K562 (cell line): ENCODE data around the gene GBA3. TPM values are rescaled to one million over a fixed set of nuclear protein-coding genes. Genes with fewer than 3 reads are reported as not detected.

Source experiments
- ATAC-seq: fragments of 200-7000 bp; cut with Tn5 transposase; 3 replicates; pipeline ENCODE4 v1.9.1; 2020; ENCODE audit warnings: moderate library complexity
- BruUV-seq: library from RNA; stranded (reverse); fragments of 400-500 nt; replicated peaks from 2 replicates; lab custom pipeline; 2021; lab: Mats Ljungman, UMichigan
- CTCF ChIA-PET: fragments of 300-600 bp; formaldehyde crosslinking; extraction: SDS; loops from one replicate; lab custom pipeline; 2021; ENCODE audit warnings: low intra/inter-chr PET ratio; lab: Yijun Ruan, JAX
- POLR2A ChIA-PET: fragments of 300-600, 350-650 bp; sonication (Branson Sonifier 250); formaldehyde crosslinking; extraction: SDS; loops from one replicate; lab custom pipeline; 2021; ENCODE audit warnings: antibody characterized with exemption, inconsistent platforms; lab: Yijun Ruan, JAX
- DNase-seq, 4 experiments: peaks; one replicate each; pipeline versions ENCODE4 v3.0.0 to v3.0.0-alpha.2; 2011 to 2018; ENCODE audit warnings: low spot score in 3 of 4, mixed read lengths in 3 of 4; ENCODE audit errors: extremely low read depth in 1 of 4
- FAIRE-seq: peaks from 2 replicates; lab custom pipeline; 2011; peaks lifted over from hg19 to GRCh38; lab: Jason Lieb, UNC
- H2AFZ ChIP-seq: 2 replicates; pipeline ENCODE4 v1.6.0; 2011; ENCODE audit warnings: low read depth, low read length, control low read depth, inconsistent platforms
- H3K27ac ChIP-seq: fragments of 200-600 bp; 3 replicates; pipeline ENCODE4 v1.8.0; 2011; ENCODE audit warnings: low read depth, mild to moderate bottlenecking, control low read depth, inconsistent platforms, low read length, moderate library complexity, mixed read lengths; ENCODE audit errors: extremely low read depth
- H3K27me3 ChIP-seq, 2 experiments: fragments of 300-600 bp in 1 of 2; 2 replicates in 1 of 2; 3 replicates in 1 of 2; pipeline versions ENCODE4 v1.6.0 to v1.8.0; 2011; ENCODE audit warnings: inconsistent platforms in 2 of 2, low read length in 2 of 2, mild to moderate bottlenecking in 1 of 2, mixed read lengths in 1 of 2, moderate library complexity in 1 of 2; ENCODE audit not compliant: control insufficient read depth in 2 of 2, insufficient read depth in 2 of 2
- H3K36me3 ChIP-seq: fragments of 300-600 bp; 3 replicates; pipeline ENCODE4 v1.8.0; 2011; ENCODE audit warnings: mild to moderate bottlenecking, low read length, inconsistent platforms; ENCODE audit not compliant: control insufficient read depth, insufficient read depth
- H3K4me1 ChIP-seq, 2 experiments: fragments of 200-600 bp in 1 of 2; replicated peaks in 1 of 2; 2 replicates in 1 of 2; 3 replicates in 1 of 2; pipeline versions ENCODE4 v1.5.1 to v1.8.0; 2011; ENCODE audit warnings: inconsistent platforms in 2 of 2, low read length in 2 of 2, mild to moderate bottlenecking in 1 of 2, mixed read lengths in 1 of 2, moderate library complexity in 1 of 2; ENCODE audit not compliant: control insufficient read depth in 2 of 2, insufficient read depth in 2 of 2
- H3K4me2 ChIP-seq: 2 replicates; pipeline ENCODE4 v1.6.1; 2011; ENCODE audit warnings: low read length, control low read depth, inconsistent platforms, mixed read lengths; ENCODE audit not compliant: insufficient read depth
- H3K4me3 ChIP-seq: fragments of 200-600 bp; sonication (generic), shearing (Covaris generic); 2 replicates; pipeline ENCODE4 v1.5.1; 2016; ENCODE audit warnings: control low read depth, inconsistent platforms
- H3K79me2 ChIP-seq: fragments of 200-600 bp; 3 replicates; pipeline ENCODE4 v1.8.0; 2011; ENCODE audit warnings: low read length, inconsistent platforms; ENCODE audit not compliant: control insufficient read depth, insufficient read depth
- H3K9ac ChIP-seq, 2 experiments: 2 replicates each; pipeline versions ENCODE4 v1.6.0 to v1.6.1; 2011; ENCODE audit warnings: low read depth in 2 of 2, low read length in 2 of 2, control low read depth in 1 of 2, inconsistent platforms in 1 of 2, mild to moderate bottlenecking in 1 of 2, mixed read lengths in 1 of 2; ENCODE audit not compliant: insufficient read depth in 1 of 2
- H3K9me1 ChIP-seq: one replicate; pipeline ENCODE4 v1.6.0; 2011; ENCODE audit warnings: inconsistent platforms, mild to moderate bottlenecking, low read length, moderate library complexity; ENCODE audit not compliant: control insufficient read depth, insufficient read depth
- H3K9me3 ChIP-seq: replicated peaks from 2 replicates; pipeline ENCODE4 v1.5.1; 2011; ENCODE audit warnings: low read depth, low read length, inconsistent platforms; ENCODE audit not compliant: control insufficient read depth, insufficient read depth
- H4K20me1 ChIP-seq: replicated peaks from 2 replicates; pipeline ENCODE4 v1.6.1; 2011; ENCODE audit warnings: low read length, inconsistent platforms, mixed read lengths; ENCODE audit not compliant: control insufficient read depth, insufficient read depth
- ATF1 ChIP-seq, 2 experiments: fragments of 450-650 bp in 1 of 2; IDR thresholded peaks; 2 replicates each; pipeline ENCODE4 v1.6.1; 2016; ENCODE audit warnings: missing compliant biosample characterization in 1 of 2, missing genetic modification characterization in 1 of 2
- CUX1 ChIP-seq: fragments of 200-800 bp; sonication (Bioruptor generic); IDR thresholded peaks from 2 replicates; pipeline ENCODE4 v1.6.1; 2016; ENCODE audit warnings: missing genetic modification characterization, missing compliant biosample characterization
- HMG20A ChIP-seq: fragments of 450-650 bp; formaldehyde crosslinking; conservative IDR thresholded peaks from 2 replicates; pipeline ENCODE4 v1.4.0; 2020; ENCODE audit warnings: mild to moderate bottlenecking, mixed read lengths
- HNRNPH1 ChIP-seq: fragments of 200-400 bp; formaldehyde crosslinking; optimal IDR thresholded peaks from 2 replicates; pipeline ENCODE3; 2017; ENCODE audit warnings: low read depth, mild to moderate bottlenecking, low read length, moderate library complexity
- KDM5B ChIP-seq: fragments of 200-600 bp; sonication (generic); IDR thresholded peaks from 2 replicates; pipeline ENCODE4 v1.6.1; 2012; ENCODE audit warnings: low read depth, mild to moderate bottlenecking, moderate library complexity, low read length, control low read depth, inconsistent platforms; ENCODE audit not compliant: insufficient replicate concordance
- MEF2D ChIP-seq: conservative IDR thresholded peaks from 2 replicates; pipeline ENCODE4 v1.6.1; 2016; ENCODE audit warnings: low read depth, missing genetic modification characterization, missing compliant biosample characterization
- MTA3 ChIP-seq: fragments of 450-650 bp; formaldehyde crosslinking; IDR thresholded peaks from 2 replicates; pipeline ENCODE4 v1.6.1; 2017; ENCODE audit warnings: mild to moderate bottlenecking, borderline replicate concordance
- NCOA4 ChIP-seq: fragments of 450-650 bp; IDR thresholded peaks from 2 replicates; pipeline ENCODE4 v1.6.1; 2018; ENCODE audit warnings: mild to moderate bottlenecking; ENCODE audit not compliant: partially characterized antibody
- PPARD ChIP-seq: fragments of 250-450 bp; sonication (Bioruptor Pico); IDR thresholded peaks from 2 replicates; pipeline ENCODE4 v1.8.0; 2022; ENCODE audit warnings: inconsistent platforms, mild to moderate bottlenecking, moderate library complexity
- RBM15 ChIP-seq: fragments of 200-400 bp; formaldehyde crosslinking; IDR thresholded peaks from 2 replicates; pipeline ENCODE4 v1.6.1; 2018; ENCODE audit warnings: mild to moderate bottlenecking, low read length, moderate library complexity; ENCODE audit not compliant: insufficient read depth
- TAF9B ChIP-seq: fragments of 450-650 bp; IDR thresholded peaks from 2 replicates; pipeline ENCODE4 v1.6.1; 2018; ENCODE audit warnings: mild to moderate bottlenecking; ENCODE audit not compliant: partially characterized antibody
- ZBTB33 ChIP-seq: sonication (generic); formaldehyde crosslinking; IDR thresholded peaks from 2 replicates; pipeline ENCODE4 v1.8.1; 2023; ENCODE audit warnings: mild to moderate bottlenecking, missing genetic modification reagents
- ZFP91 ChIP-seq: sonication (generic); formaldehyde crosslinking; IDR thresholded peaks from 2 replicates; pipeline ENCODE4 v1.8.0; 2022; ENCODE audit warnings: mild to moderate bottlenecking, missing genetic modification reagents
- ZKSCAN1 ChIP-seq: fragments of 150-350 bp; IDR thresholded peaks from 2 replicates; pipeline ENCODE4 v1.6.1; 2016; ENCODE audit warnings: low read depth, low read length
- ZNF253 ChIP-seq: fragments of 250-450 bp; sonication (Bioruptor Pico); conservative IDR thresholded peaks from 2 replicates; pipeline ENCODE4 v1.6.1; 2021; ENCODE audit warnings: mild to moderate bottlenecking
- WGBS: fragments of 100-300 bp; shearing (Covaris generic); methylation state at CpG from one replicate; pipeline ENCODE4 v1.1.6; 2016; ENCODE audit warnings: low coverage, mixed read lengths; ENCODE audit not compliant: insufficient coverage; ENCODE audit errors: missing lambda C conversion rate; 5-methylcytosine and 5-hydroxymethylcytosine counted together
- in situ Hi-C: fragments of 300-500 bp; cut with MboI; formaldehyde crosslinking; loops from 4 replicates; pipeline ENCODE4 v1.15.0; 2018; ENCODE audit warnings: inconsistent platforms, mixed read lengths
- intact Hi-C: fragments of 100-400 bp; cut with micrococcal nuclease; formaldehyde crosslinking; loops from 2 replicates; pipeline ENCODE4 v1.14.2; 2022
- polyA plus RNA-seq, 8 experiments: library from polyadenylated mRNA; depleted of rRNA in 4 of 8; stranded (reverse) in 5 of 8; unstranded in 3 of 8; fragments of >200 nt; fragmentation: Nextera tagmentation in 2 of 8; fragmentation: Illumina TruSeq in 1 of 8; extraction: Ambion mirVana in 2 of 8; extraction: Trizol in 1 of 8; gene quantifications; 2 replicates each; pipeline versions ENCODE4 v1.2.1 to v1.2.3, GENCODE V29; 2011 to 2014; ENCODE audit warnings: inconsistent platforms in 1 of 8, missing spikeins in 1 of 8
- total RNA-seq, 7 experiments: library from RNA; depleted of rRNA in 6 of 7; stranded (reverse); fragments of >200 nt in 6 of 7; fragmentation: Illumina TruSeq in 2 of 7; extraction: Trizol in 2 of 7; gene quantifications; 2 replicates each; pipeline versions ENCODE4 v1.2.1 to v1.2.3, GENCODE V29; 2011 to 2021; ENCODE audit warnings: low replicate concordance in 1 of 7

GBA3 gene
- total and polyA plus RNA-seq, 9 of the 15 experiments (the other 6 are each of a cell fraction or from before 2014, with no cell fraction given): 0.13 to 0.75 (median 0.40) TPM; not detected in 1

GRCh38 chr4:22802876-22803275 lies 110.1 kb downstream of the GBA3 start:
- no peak for DNase-seq
- ChIA-PET CTCF (no interaction called here), POLR2A (no interaction called here)
- Histone ChIP-seq H3K27ac (no peak overlapping the region), H3K4me3 (no peak overlapping the region), H3K79me2 (no peaks in the 10 kb centered on the region), H3K4me1 (no peaks in the 10 kb centered on the region), H2AFZ (no peak overlapping the region), H3K9me3 (no peaks in the 10 kb centered on the region), H3K27me3 (no peaks in the 10 kb centered on the region), H3K9ac (no peak overlapping the region), H4K20me1 (no peaks in the 10 kb centered on the region), H3K4me2 (no peak overlapping the region), H3K36me3 (no peaks in the 10 kb centered on the region), H3K9me1 (no peaks in the 10 kb centered on the region)
- in situ Hi-C loops: no loop called here
- intact Hi-C loops: no loop called here
- no TSS peak for BruUV-seq
- WGBS: 2% methylated on average over 4 of the region's 4 CpGs
- no peak for FAIRE-seq
- no peak for ATAC-seq
- TF ChIP-seq MTA3 (no peak), RBM15 (no peak), ATF1 (CRISPR knock-in tag; IDR thresholded peaks at IDR 0.05) (no peak), ATF1 (tag; IDR thresholded peaks at IDR 0.05) (no peak), ZBTB33 (CRISPR knock-in tag) (no peak), NCOA4 (no peak), TAF9B (no peak), ZFP91 (CRISPR knock-in tag) (no peak), PPARD (CRISPR knock-in tag) (no peak), HMG20A (no peak), MEF2D (tag) (no peak), CUX1 (CRISPR knock-in tag) (no peak), ZKSCAN1 (no peak), HNRNPH1 (no peak), ZNF253 (CRISPR knock-in tag) (no peak), KDM5B (no peak)
